Activated naive CD4-positive, alpha-beta T cell treated with anti-CD3 and anti-CD28 coated beads, Interleukin-2, amount 50 U/mL, for 72 hours (primary cell): ENCODE data around the gene KIF17. TPM values are rescaled to one million over a fixed set of nuclear protein-coding genes. Genes with fewer than 3 reads are reported as not detected.
A peak's percentile ranks its signal among the peaks of the same experiment; 100 is the strongest.

Experiments
- ATAC-seq, 2 donors: fragments of 150-1000 bp; cut with Tn5 transposase; 2 replicates each; pipeline ENCODE4 v1.10.0; 2021; ENCODE audit warnings: mild to moderate bottlenecking in 2 of 2, moderate library complexity in 2 of 2
- DNase-seq, 2 donors: peaks; one replicate each; pipeline ENCODE4 v3.0.0; 2021 to 2022; ENCODE audit warnings: low spot score in 2 of 2
- H3K27ac Mint-ChIP-seq, 2 donors: one replicate each; pipeline ENCODE4 v1.8.0; 2022; ENCODE audit warnings: mild to moderate bottlenecking in 2 of 2, mixed read lengths in 2 of 2
- H3K36me3 Mint-ChIP-seq, 2 donors: one replicate each; pipeline ENCODE4 v1.8.0; 2022; ENCODE audit warnings: mixed read lengths in 2 of 2
- H3K9me3 Mint-ChIP-seq, 2 donors: one replicate each; pipeline ENCODE4 v1.8.0; 2022; ENCODE audit warnings: mixed read lengths in 2 of 2
- total RNA-seq, 2 donors: library from RNA; stranded (reverse); gene quantifications; one replicate each; pipeline ENCODE4 v1.2.3, GENCODE V29; 2022

KIF17 gene
- total RNA-seq, 2 donors from 2014 or later, result 0.18 to 1.0 TPM

GRCh38 chr1:20661207-20662109, 56.3 kb downstream of the KIF17 start, which contains the start of gene DDOST:
Gene DDOST, minus strand, starts transcription at chr1:20661369. Its CDS starts 19 bp downstream, at chr1:20661350.
- no peaks in the 10 kb centered on the region for H3K9me3 Mint-ChIP-seq
- ATAC-seq (peak; percentile 96 to 97), DNase-seq (peak; percentile 94 to 97)
- peak within 1 kb of the TSS; percentile 93 to 99 for H3K27ac Mint-ChIP-seq
- H3K36me3 Mint-ChIP-seq, result peaks cover 22 to 34% of the 10 kb centered on the region in 2 donors

GRCh38 chr1:20660847-20661206, 57.0 kb downstream of the KIF17 start:
- ATAC-seq, result peak in 1 of 2 donors; percentile 0
- Mint-ChIP-seq H3K27ac (peak overlapping the region; percentile 93 to 99), H3K36me3 (peaks cover 22 to 36% of the 10 kb centered on the region in 2 donors), H3K9me3 (no peaks in the 10 kb centered on the region)
- no peak for DNase-seq

GRCh38 chr1:20660363-20660762, 57.4 kb downstream of the KIF17 start:
- Mint-ChIP-seq H3K9me3 (no peaks in the 10 kb centered on the region), H3K36me3 (peaks cover 22 to 36% of the 10 kb centered on the region in 2 donors), H3K27ac (peak overlapping the region; percentile 93 to 99)
- ATAC-seq, result no peak
- DNase-seq, result no peak

- H3K27ac Mint-ChIP-seq, result peak overlapping the region; percentile 93 to 99
- peaks cover 24 to 36% of the 10 kb centered on the region in 2 donors for H3K36me3 Mint-ChIP-seq
- DNase-seq, result no peak
- no peaks in the 10 kb centered on the region for H3K9me3 Mint-ChIP-seq
- ATAC-seq, result no peak
Observed at GRCh38 chr1:20658166-20658915, 59.5 kb downstream of the KIF17 start.

GRCh38 chr1:20657024-20657423, 60.8 kb downstream of the KIF17 start:
- no peak for ATAC-seq
- Mint-ChIP-seq H3K27ac (peak overlapping the region; percentile 42 to 94), H3K9me3 (no peaks in the 10 kb centered on the region), H3K36me3 (peaks cover 27 to 36% of the 10 kb centered on the region in 2 donors)
- DNase-seq, result no peak

GRCh38 chr1:20654104-20654690, 63.6 kb downstream of the KIF17 start:
- DNase-seq, result no peak
- Mint-ChIP-seq H3K27ac (no peak overlapping the region), H3K36me3 (peaks cover 11 to 14% of the 10 kb centered on the region in 2 donors), H3K9me3 (no peaks in the 10 kb centered on the region)
- ATAC-seq, result no peak

- Mint-ChIP-seq H3K27ac (no peak overlapping the region), H3K9me3 (no peaks in the 10 kb centered on the region), H3K36me3 (peaks cover 10 to 13% of the 10 kb centered on the region in 2 donors)
- DNase-seq (no peak), ATAC-seq (no peak)
Observed at GRCh38 chr1:20652300-20652699, 65.5 kb downstream of the KIF17 start.

- DNase-seq (no peak), ATAC-seq (peak in 1 of 2 donors; percentile 21)
- Mint-ChIP-seq H3K9me3 (no peaks in the 10 kb centered on the region), H3K36me3 (peaks cover 0 to 13% of the 10 kb centered on the region in 2 donors), H3K27ac (peak overlapping the region; percentile 27 to 65)
Observed at GRCh38 chr1:20648946-20649345, 68.9 kb downstream of the KIF17 start.

GRCh38 chr1:20648438-20648837, 69.4 kb downstream of the KIF17 start:
- no peak overlapping the region for H3K27ac Mint-ChIP-seq
- H3K9me3 Mint-ChIP-seq, result no peaks in the 10 kb centered on the region
- no peak for ATAC-seq
- DNase-seq, result no peak
- H3K36me3 Mint-ChIP-seq, result peaks cover 0 to 12% of the 10 kb centered on the region in 2 donors

GRCh38 chr1:20645414-20645813, 72.4 kb downstream of the KIF17 start:
- Mint-ChIP-seq H3K27ac (no peak overlapping the region), H3K9me3 (no peaks in the 10 kb centered on the region), H3K36me3 (peaks cover 0 to 8% of the 10 kb centered on the region in 2 donors)
- DNase-seq (no peak), ATAC-seq (no peak)

- Mint-ChIP-seq H3K36me3 (peaks cover 0 to 7% of the 10 kb centered on the region in 2 donors), H3K9me3 (no peaks in the 10 kb centered on the region), H3K27ac (no peak overlapping the region)
- ATAC-seq (no peak), DNase-seq (no peak)
Observed at GRCh38 chr1:20644416-20644815, 73.4 kb downstream of the KIF17 start.

GRCh38 chr1:20643080-20643479, 74.7 kb downstream of the KIF17 start:
- DNase-seq (no peak), ATAC-seq (no peak)
- Mint-ChIP-seq H3K36me3 (no peaks in the 10 kb centered on the region), H3K9me3 (no peaks in the 10 kb centered on the region), H3K27ac (no peak overlapping the region)

GRCh38 chr1:20641975-20642374, 75.8 kb downstream of the KIF17 start:
- DNase-seq (no peak), ATAC-seq (no peak)
- H3K36me3 Mint-ChIP-seq, result no peaks in the 10 kb centered on the region
- no peaks in the 10 kb centered on the region for H3K9me3 Mint-ChIP-seq
- H3K27ac Mint-ChIP-seq, result no peak overlapping the region

GRCh38 chr1:20640183-20640597, 77.6 kb downstream of the KIF17 start:
- DNase-seq (peak in 1 of 2 donors; percentile 71), ATAC-seq (peak; percentile 77)
- Mint-ChIP-seq H3K36me3 (no peaks in the 10 kb centered on the region), H3K9me3 (no peaks in the 10 kb centered on the region), H3K27ac (no peak overlapping the region)

- H3K36me3 Mint-ChIP-seq, result no peaks in the 10 kb centered on the region
- no peak for DNase-seq
- ATAC-seq, result no peak
- no peaks in the 10 kb centered on the region for H3K9me3 Mint-ChIP-seq
- no peak overlapping the region for H3K27ac Mint-ChIP-seq
Observed at GRCh38 chr1:20636785-20637347, 80.9 kb downstream of the KIF17 start.

- peak; percentile 56 to 65 for ATAC-seq
- Mint-ChIP-seq H3K27ac (peak overlapping the region in 1 of 2 donors; percentile 75), H3K36me3 (no peaks in the 10 kb centered on the region), H3K9me3 (no peaks in the 10 kb centered on the region)
- no peak for DNase-seq
Observed at GRCh38 chr1:20634594-20635084, 83.2 kb downstream of the KIF17 start.
